Measurements from ENCODE around the gene CMTM2. TPM values are rescaled to one million over a fixed set of nuclear protein-coding genes. Genes with fewer than 3 reads are reported as not detected.
A peak's percentile ranks its signal among the peaks of the same experiment; 100 is the strongest.

The CMTM2 gene
- total and polyA plus RNA-seq, 9 of the 15 experiments (the other 6 are each of a cell fraction or from before 2014, with no cell fraction given): not detected

GRCh38 chr16:66551788-66552285 lies 27.4 kb upstream of the CMTM2 start (continued):
- TF ChIP-seq CUX1 (CRISPR knock-in tag; IDR thresholded peaks at IDR 0.05) (peak; percentile 10; the same call in 1 of the 2 replicates), JUND (IDR thresholded peaks at IDR 0.05; ENCODE audit: borderline replicate concordance, low read depth, low read length) (no peak), JUND (tag; IDR thresholded peaks at IDR 0.05; ENCODE audit: borderline replicate concordance, low read depth, low read length) (no peak), FOXK1 (CRISPR knock-in tag; IDR thresholded peaks at IDR 0.05; ENCODE audit: borderline replicate concordance) (0 out of 2 replicates have a peak, but pooled peaks have one; percentile 8)

All from K562 (cell line).